Neuron (in vitro differentiated cells): ENCODE data around the gene MVP.
"Not testable (repeated sequence)": the region's sequence is repeated elsewhere in the genome, so short reads cannot be mapped to it uniquely, and the experiment has no call there.

Source experiments
- H2AFZ ChIP-seq: one replicate; pipeline ENCODE4 v1.6.1; 2013; ENCODE audit warnings: low read depth, mild to moderate bottlenecking, inconsistent platforms, low read length, moderate library complexity
- H3K27me3 ChIP-seq: one replicate; pipeline ENCODE4 v1.6.1; 2013; ENCODE audit warnings: low read length; ENCODE audit not compliant: insufficient read depth
- H3K36me3 ChIP-seq: one replicate; pipeline ENCODE4 v1.6.1; 2013; ENCODE audit warnings: low read length; ENCODE audit not compliant: insufficient read depth
- H3K4me1 ChIP-seq: one replicate; pipeline ENCODE4 v1.6.1; 2013; ENCODE audit warnings: low read length; ENCODE audit not compliant: insufficient read depth
- H3K4me3 ChIP-seq: 2 replicates; pipeline ENCODE4 v1.5.1; 2013; ENCODE audit warnings: mild to moderate bottlenecking, low read length, moderate library complexity
- H3K9me3 ChIP-seq: one replicate; pipeline ENCODE4 v1.6.1; 2013; ENCODE audit warnings: low read length

The MVP gene

GRCh38 chr16:29864205-29864604 lies 43.9 kb downstream of the MVP start:
- peaks cover 3% of the 10 kb centered on the region for H3K4me1 ChIP-seq
- no peak overlapping the region for H3K4me3 ChIP-seq
- H3K27me3 ChIP-seq = no peaks in the 10 kb centered on the region
- no peak overlapping the region for H2AFZ ChIP-seq
- no peaks in the 10 kb centered on the region for H3K9me3 ChIP-seq
- H3K36me3 ChIP-seq = peaks cover 7% of the 10 kb centered on the region

GRCh38 chr16:29868396-29869009 lies 48.2 kb downstream of the MVP start:
- Histone ChIP-seq H2AFZ (no peak overlapping the region), H3K4me1 (peaks cover 3% of the 10 kb centered on the region), H3K36me3 (peaks cover 3% of the 10 kb centered on the region), H3K4me3 (no peak overlapping the region), H3K27me3 (no peaks in the 10 kb centered on the region), H3K9me3 (no peaks in the 10 kb centered on the region)

GRCh38 chr16:29869067-29869466 lies 48.8 kb downstream of the MVP start:
- H3K4me3 ChIP-seq, H3K4me1 ChIP-seq, H2AFZ ChIP-seq, H3K9me3 ChIP-seq, H3K36me3 ChIP-seq, H3K27me3 ChIP-seq: not testable (repeated sequence)

GRCh38 chr16:29871822-29872546 lies 51.7 kb downstream of the MVP start:
- H2AFZ ChIP-seq = no peak overlapping the region
- peaks cover 2% of the 10 kb centered on the region for H3K27me3 ChIP-seq
- H3K36me3 ChIP-seq = peaks cover 8% of the 10 kb centered on the region
- no peaks in the 10 kb centered on the region for H3K4me1 ChIP-seq
- H3K4me3 ChIP-seq = no peak overlapping the region
- no peaks in the 10 kb centered on the region for H3K9me3 ChIP-seq

GRCh38 chr16:29873319-29873718 lies 53.1 kb downstream of the MVP start:
- Histone ChIP-seq H3K4me1 (no peaks in the 10 kb centered on the region), H3K9me3 (no peaks in the 10 kb centered on the region), H3K36me3 (peaks cover 8% of the 10 kb centered on the region), H3K4me3 (no peak overlapping the region), H2AFZ (no peak overlapping the region), H3K27me3 (peaks cover 2% of the 10 kb centered on the region)

GRCh38 chr16:29875206-29875605 lies 54.9 kb downstream of the MVP start:
- H3K36me3 ChIP-seq = peaks cover 14% of the 10 kb centered on the region
- no peak overlapping the region for H3K4me3 ChIP-seq
- H3K4me1 ChIP-seq = no peaks in the 10 kb centered on the region
- no peaks in the 10 kb centered on the region for H3K9me3 ChIP-seq
- peaks cover 2% of the 10 kb centered on the region for H3K27me3 ChIP-seq
- H2AFZ ChIP-seq = no peak overlapping the region

GRCh38 chr16:29876217-29876593 lies 55.9 kb downstream of the MVP start:
- no peaks in the 10 kb centered on the region for H3K4me1 ChIP-seq
- peaks cover 2% of the 10 kb centered on the region for H3K27me3 ChIP-seq
- H2AFZ ChIP-seq = no peak overlapping the region
- H3K4me3 ChIP-seq = no peak overlapping the region
- H3K9me3 ChIP-seq = no peaks in the 10 kb centered on the region
- peaks cover 14% of the 10 kb centered on the region for H3K36me3 ChIP-seq

- H3K27me3 ChIP-seq = peaks cover 2% of the 10 kb centered on the region
- no peaks in the 10 kb centered on the region for H3K9me3 ChIP-seq
- H3K4me3 ChIP-seq = no peak overlapping the region
These were observed 56.5 kb downstream of the MVP start for GRCh38 chr16:29876594-29877249.

GRCh38 chr16:29877266-29877961 lies 57.2 kb downstream of the MVP start:
- H2AFZ ChIP-seq = no peak overlapping the region
- H3K9me3 ChIP-seq = no peaks in the 10 kb centered on the region
- no peaks in the 10 kb centered on the region for H3K4me1 ChIP-seq
- peaks cover 2% of the 10 kb centered on the region for H3K27me3 ChIP-seq
- H3K36me3 ChIP-seq = peaks cover 14% of the 10 kb centered on the region
- H3K4me3 ChIP-seq = no peak overlapping the region

More at GRCh38 chr16:29876594-29877249, 56.5 kb downstream of the MVP start:
- H3K36me3 ChIP-seq = peaks cover 14% of the 10 kb centered on the region
- H2AFZ ChIP-seq = no peak overlapping the region
- no peaks in the 10 kb centered on the region for H3K4me1 ChIP-seq

GRCh38 chr16:29878172-29878571 lies 57.9 kb downstream of the MVP start:
- Histone ChIP-seq H3K27me3 (peaks cover 2% of the 10 kb centered on the region), H3K4me3 (no peak overlapping the region), H3K36me3 (peaks cover 19% of the 10 kb centered on the region), H3K4me1 (no peaks in the 10 kb centered on the region), H2AFZ (no peak overlapping the region), H3K9me3 (no peaks in the 10 kb centered on the region)

GRCh38 chr16:29881050-29881449 lies 60.8 kb downstream of the MVP start:
- Histone ChIP-seq H3K4me1 (no peaks in the 10 kb centered on the region), H3K9me3 (no peaks in the 10 kb centered on the region), H3K36me3 (peaks cover 29% of the 10 kb centered on the region), H3K27me3 (peaks cover 2% of the 10 kb centered on the region), H3K4me3 (no peak overlapping the region), H2AFZ (no peak overlapping the region)

GRCh38 chr16:29883987-29884386 lies 63.7 kb downstream of the MVP start:
- no peaks in the 10 kb centered on the region for H3K4me1 ChIP-seq
- H3K9me3 ChIP-seq = no peaks in the 10 kb centered on the region
- peaks cover 31% of the 10 kb centered on the region for H3K36me3 ChIP-seq
- H2AFZ ChIP-seq = no peak overlapping the region
- no peaks in the 10 kb centered on the region for H3K27me3 ChIP-seq
- no peak overlapping the region for H3K4me3 ChIP-seq

GRCh38 chr16:29889372-29889771 lies 69.1 kb downstream of the MVP start:
- not testable (repeated sequence) for H3K4me1 ChIP-seq, H2AFZ ChIP-seq, H3K27me3 ChIP-seq, H3K4me3 ChIP-seq, H3K9me3 ChIP-seq
- peaks cover 15% of the 10 kb centered on the region for H3K36me3 ChIP-seq
